GM18858 (cell line): ENCODE data around the gene ILK.

Experiments used
- ATAC-seq: cut with Tn5 transposase; IDR thresholded peaks from one replicate; pipeline ENCODE4 v1.9.1; 2021; ENCODE audit not compliant: unreplicated experiment

Gene ILK

GRCh38 chr11:6572215-6572614, 31.4 kb upstream of the ILK start:
- ATAC-seq = no peak

DNA sequence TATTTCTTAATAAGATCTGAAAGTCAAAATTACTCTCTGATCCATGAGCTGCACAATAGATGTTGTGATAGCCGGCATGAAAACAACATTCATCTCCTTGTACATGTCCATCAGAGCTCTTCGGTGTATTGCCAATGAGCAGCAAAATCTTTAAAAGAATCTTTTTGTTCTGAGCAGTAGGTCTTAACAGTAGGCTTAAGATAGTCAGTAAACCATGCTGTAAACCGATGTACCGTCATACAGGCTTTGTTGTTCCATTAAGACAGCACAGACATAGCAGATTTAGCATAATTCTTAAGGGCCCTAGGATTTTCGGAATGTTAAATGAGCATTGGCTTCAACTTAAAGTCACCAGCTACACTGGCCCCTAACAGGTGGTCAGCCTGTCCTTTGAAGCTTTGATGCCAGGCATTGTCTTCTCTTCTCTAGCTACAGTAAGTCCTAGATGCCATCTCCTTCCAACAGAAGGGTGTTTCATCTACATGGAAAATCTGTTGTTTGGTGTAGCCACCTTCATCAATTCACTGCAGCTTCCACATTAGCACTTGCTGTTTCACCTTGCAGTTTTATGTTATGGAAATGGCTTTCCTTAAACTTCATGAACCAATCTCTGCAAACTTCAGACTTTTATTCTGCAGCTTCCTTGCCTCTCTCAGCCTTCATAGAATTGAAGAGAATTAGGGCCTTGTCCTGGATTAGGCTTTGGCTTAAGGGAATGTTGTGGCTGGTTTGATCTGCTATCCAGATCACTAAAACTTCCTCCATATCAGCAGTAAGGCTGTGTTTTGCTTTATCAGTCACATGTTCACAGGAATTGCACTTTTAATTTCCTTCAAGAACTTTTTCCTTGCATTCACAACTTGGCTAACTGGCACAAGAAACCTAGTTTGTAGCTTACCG, 28.5 kb upstream of the ILK start:
- ATAC-seq = no peak

DNA sequence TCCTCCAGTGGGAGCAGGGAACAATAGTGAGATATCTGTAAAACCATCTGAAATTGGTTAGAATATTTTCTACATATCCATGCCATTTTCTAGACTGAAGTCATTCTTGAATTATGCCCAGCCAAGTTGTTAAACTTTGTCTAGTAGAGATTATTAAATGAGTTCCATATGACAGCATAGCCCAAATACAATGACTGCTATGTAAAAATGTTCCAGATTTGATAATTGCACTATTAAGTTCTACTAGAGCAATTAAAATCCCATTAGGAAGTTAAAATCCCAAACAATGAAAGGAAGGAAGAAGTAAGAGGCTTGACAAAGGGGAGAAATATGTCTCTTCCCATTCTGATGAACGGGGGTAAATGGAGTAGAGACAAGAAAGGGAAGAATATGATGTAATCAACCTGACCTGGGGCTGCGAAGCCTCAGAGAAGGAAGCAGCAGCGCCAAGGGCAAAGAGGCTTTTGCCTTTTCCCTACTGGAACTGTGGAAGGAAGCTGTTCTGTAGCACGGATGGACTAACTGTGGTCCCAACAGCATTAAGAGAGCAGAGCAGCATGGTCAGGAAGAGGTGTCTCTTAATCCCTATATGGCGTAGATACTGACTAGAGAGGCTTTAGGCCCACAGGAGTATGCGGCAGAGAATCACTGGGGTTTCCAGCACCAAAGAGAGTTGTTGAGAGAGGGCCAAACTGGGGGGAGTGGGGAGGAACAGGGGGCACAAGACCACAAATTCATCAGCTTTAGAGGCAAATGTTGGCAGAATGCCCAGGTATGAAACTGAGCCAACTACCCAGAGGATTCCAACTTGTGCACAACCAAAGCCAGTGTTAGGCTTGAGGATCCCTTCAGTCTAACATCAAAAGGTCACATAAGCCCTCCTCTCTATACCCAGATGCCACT, 26.9 kb upstream of the ILK start:
- ATAC-seq = no peak

DNA sequence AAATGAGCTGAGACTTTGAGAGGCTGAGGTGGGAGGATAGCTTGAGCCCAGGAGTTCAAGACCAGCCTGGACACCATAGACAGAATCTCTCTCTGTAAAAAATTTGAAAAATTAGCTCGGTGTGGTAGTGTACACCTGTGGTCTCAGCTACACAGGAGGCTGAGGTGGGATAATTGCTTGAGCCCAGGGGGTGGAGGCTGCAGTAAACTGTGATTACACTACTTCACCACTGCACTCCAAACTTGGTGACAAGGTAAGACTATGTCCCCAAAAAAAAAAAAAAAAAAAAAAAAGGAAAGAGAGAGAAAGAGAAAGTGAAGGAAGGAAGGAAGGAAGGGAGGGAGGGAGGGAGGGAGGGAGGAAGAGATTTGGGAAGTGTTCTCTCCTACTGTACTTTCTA, 25.4 kb upstream of the ILK start:
- no peak for ATAC-seq

- ATAC-seq = no peak
These were observed 23.9 kb upstream of the ILK start for GRCh38 chr11:6579681-6580080.

GRCh38 chr11:6583584-6583983, 20.0 kb upstream of the ILK start:
- ATAC-seq = no peak

DNA sequence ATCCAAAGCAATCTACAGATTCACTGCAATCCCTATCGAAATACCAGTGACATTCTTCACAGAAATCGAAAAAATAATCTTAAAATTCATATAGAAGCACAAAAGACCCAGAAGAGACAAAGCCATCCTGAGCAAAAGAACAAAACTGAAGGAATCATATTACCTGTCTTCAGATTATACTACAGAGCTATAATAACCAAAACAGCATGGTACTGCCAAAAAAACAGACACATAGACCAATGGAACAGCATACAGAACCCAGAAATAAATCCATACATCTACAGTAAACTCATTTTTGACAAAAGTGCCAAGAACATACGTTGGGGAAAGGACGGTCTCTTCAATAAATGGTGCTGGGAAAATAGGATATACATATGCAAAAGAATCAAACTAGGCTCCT, 19.0 kb upstream of the ILK start:
- no peak for ATAC-seq

GRCh38 chr11:6586434-6587359, 16.9 kb upstream of the ILK start:
- no peak for ATAC-seq

GRCh38 chr11:6587360-6587953, 16.1 kb upstream of the ILK start:
- no peak for ATAC-seq

- no peak for ATAC-seq
These were observed 15.6 kb upstream of the ILK start for GRCh38 chr11:6588018-6588417.

- ATAC-seq = no peak
These were observed 9.3 kb upstream of the ILK start for GRCh38 chr11:6594142-6594768.

- ATAC-seq = no peak
These were observed 7.2 kb upstream of the ILK start for GRCh38 chr11:6596239-6596877.

GRCh38 chr11:6598555-6598954, 5.0 kb upstream of the ILK start:
- no peak for ATAC-seq

GRCh38 chr11:6599449-6599848, 4.1 kb upstream of the ILK start:
- no peak for ATAC-seq

DNA sequence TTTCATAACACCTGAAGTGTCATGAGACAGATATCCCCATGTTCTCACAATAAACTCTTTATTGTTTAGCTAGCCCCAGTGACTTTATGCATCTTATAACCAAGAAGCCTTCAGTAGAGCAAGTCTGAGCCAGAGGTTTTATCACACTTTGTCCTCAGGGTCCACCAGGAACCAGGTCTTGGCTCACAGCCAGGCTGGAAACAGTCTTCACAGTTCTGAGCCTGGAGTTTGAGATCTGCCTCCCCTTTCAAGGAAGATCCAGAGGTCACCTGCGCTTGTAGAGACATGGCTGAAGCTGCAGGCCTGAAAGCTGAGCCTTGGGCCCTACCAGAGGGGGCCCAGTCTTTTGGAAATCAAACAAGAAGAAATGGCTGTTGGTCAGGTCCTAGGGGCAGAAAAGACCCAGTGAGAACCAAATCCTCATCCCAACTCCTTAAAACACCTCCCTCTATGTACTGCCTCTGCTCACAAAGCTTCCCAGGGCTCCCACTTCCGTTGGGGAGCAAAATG, 3.6 kb upstream of the ILK start:
- ATAC-seq = no peak

DNA sequence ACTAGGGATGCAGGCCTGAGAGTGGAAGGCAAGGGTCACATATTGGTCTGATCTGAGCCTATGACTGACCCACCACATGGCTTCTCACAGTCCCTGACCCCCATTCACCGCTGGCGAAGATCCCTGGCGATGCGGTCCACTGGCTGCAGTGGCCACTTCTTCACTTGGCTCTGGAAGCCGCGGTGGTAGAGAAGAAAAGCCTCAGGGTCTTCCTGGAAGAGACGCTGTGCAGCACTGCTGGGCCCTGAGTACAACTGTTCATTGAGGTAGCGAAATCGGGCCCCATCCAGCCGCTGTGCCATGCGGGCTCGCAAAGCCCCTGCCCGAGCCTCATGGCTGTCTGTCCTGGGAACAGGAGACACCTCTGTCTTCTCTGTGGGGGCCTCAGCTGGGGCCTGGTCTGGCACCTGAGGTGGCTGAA, 2.5 kb upstream of the ILK start:
- ATAC-seq = no peak

GRCh38 chr11:6602096-6602940, 1.3 kb upstream of the ILK start:
- ATAC-seq = no peak

- peak; percentile 33 for ATAC-seq
These were observed 580 bp downstream of the ILK start for GRCh38 chr11:6604081-6604626.
